Measurements from ENCODE around the gene PNPT1.
A peak's percentile ranks its signal among the peaks of the same experiment; 100 is the strongest.
"Not testable (repeated sequence)": the region's sequence is repeated elsewhere in the genome, so short reads cannot be mapped to it uniquely, and the experiment has no call there.

PNPT1 gene

GRCh38 chr2:55693181-55694125 lies at the start of gene PNPT1:
TSS of gene PNPT1 (minus strand) at chr2:55693844. CDS start at chr2:55693823, 21 bp downstream.
- DNase-seq = peak; percentile 50 to 92 (median 89)

- DNase-seq = no peak
Observed at GRCh38 chr2:55742996-55743395, 49.4 kb upstream of the PNPT1 start.

- not testable (repeated sequence) for DNase-seq
Observed at GRCh38 chr2:55736019-55736536, 42.4 kb upstream of the PNPT1 start.

GRCh38 chr2:55734726-55735125 lies 41.1 kb upstream of the PNPT1 start:
- DNase-seq = no peak

GRCh38 chr2:55733335-55733734 lies 39.7 kb upstream of the PNPT1 start:
- no peak for DNase-seq

GRCh38 chr2:55732854-55733253 lies 39.2 kb upstream of the PNPT1 start:
- no peak for DNase-seq

GRCh38 chr2:55729136-55729685 lies 35.6 kb upstream of the PNPT1 start:
- no peak for DNase-seq

- DNase-seq = no peak
Observed at GRCh38 chr2:55721596-55722215, 28.1 kb upstream of the PNPT1 start.

GRCh38 chr2:55720417-55720816 lies 26.8 kb upstream of the PNPT1 start:
- DNase-seq = no peak

GRCh38 chr2:55719852-55720251 lies 26.2 kb upstream of the PNPT1 start:
- DNase-seq = no peak

GRCh38 chr2:55718165-55719008 lies 24.7 kb upstream of the PNPT1 start:
- DNase-seq = peak in 4 of 14 donors; percentile 4 to 25 (median 8)

GRCh38 chr2:55715626-55716025 lies 22.0 kb upstream of the PNPT1 start:
- DNase-seq = no peak

GRCh38 chr2:55715178-55715577 lies 21.5 kb upstream of the PNPT1 start:
- not testable (repeated sequence) for DNase-seq

- DNase-seq = no peak
Observed at GRCh38 chr2:55712477-55713060, 18.9 kb upstream of the PNPT1 start.

GRCh38 chr2:55710025-55710424 lies 16.4 kb upstream of the PNPT1 start:
- DNase-seq = no peak

GRCh38 chr2:55707751-55708150 lies 14.1 kb upstream of the PNPT1 start:
- DNase-seq = peak in 5 of 14 donors; percentile 3 to 42 (median 17)

GRCh38 chr2:55706258-55706657 lies 12.6 kb upstream of the PNPT1 start:
- DNase-seq = not testable (repeated sequence)

GRCh38 chr2:55705027-55705653 lies 11.5 kb upstream of the PNPT1 start:
- no peak for DNase-seq

- DNase-seq = no peak
Observed at GRCh38 chr2:55703350-55703749, 9.7 kb upstream of the PNPT1 start.

GRCh38 chr2:55692740-55693139 lies 904 bp downstream of the PNPT1 start:
- DNase-seq = not testable (repeated sequence)

- DNase-seq = no peak
Observed at GRCh38 chr2:55672630-55673029, 21.0 kb downstream of the PNPT1 start.

All from C1 segment of cervical spinal cord (tissue), 14 donors.